Activated T-cell treated with anti-CD3 and anti-CD28 coated beads for 24 hours (primary cell): ENCODE data around the gene SLC66A2.

ENCODE experiments used
- DNase-seq: peaks from one replicate; pipeline ENCODE4 v3.0.0-alpha.2; 2020; ENCODE audit warnings: low read depth

SLC66A2 gene

DNA sequence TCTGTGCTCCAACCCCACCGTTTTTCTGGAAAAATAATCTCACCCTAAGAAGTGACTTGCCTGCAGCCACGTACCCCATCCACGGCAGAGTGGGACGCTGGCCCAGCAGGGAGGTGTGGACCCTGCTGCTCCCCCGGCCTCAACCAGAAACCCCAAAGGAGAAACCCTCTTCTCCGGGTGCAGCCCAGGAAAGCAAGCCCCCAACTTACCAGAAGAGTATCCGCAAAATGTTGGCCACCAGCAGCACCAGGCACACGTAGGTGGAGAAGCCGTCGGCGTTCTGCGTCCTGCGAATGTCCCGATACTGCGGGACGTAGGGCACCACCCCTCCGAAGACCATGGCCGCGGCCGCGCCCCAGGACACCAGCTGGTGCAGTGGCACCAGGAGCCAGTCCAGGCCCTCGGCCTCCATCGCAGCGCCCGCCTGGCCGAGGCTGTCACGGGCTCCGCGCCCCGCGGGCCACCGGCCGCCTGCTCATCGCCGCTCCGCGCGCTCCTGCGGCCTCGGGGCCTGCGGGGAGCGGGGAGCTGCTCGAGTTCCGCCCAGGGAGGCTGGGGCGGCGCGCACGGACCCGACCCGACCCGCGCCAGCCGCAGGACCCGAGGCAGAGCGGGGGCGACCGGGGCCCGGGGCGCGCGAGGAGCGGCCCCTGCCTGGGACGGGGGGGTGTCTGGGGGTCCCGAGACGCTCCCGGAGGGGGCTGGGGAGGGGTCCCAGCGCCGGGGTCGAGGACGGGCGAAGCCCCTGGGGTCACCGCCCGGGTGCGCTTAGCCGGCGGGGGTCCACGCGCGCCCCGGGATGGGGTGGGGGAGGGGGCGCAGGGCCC, 725 bp downstream of the SLC66A2 start:
- no peak for DNase-seq

DNA sequence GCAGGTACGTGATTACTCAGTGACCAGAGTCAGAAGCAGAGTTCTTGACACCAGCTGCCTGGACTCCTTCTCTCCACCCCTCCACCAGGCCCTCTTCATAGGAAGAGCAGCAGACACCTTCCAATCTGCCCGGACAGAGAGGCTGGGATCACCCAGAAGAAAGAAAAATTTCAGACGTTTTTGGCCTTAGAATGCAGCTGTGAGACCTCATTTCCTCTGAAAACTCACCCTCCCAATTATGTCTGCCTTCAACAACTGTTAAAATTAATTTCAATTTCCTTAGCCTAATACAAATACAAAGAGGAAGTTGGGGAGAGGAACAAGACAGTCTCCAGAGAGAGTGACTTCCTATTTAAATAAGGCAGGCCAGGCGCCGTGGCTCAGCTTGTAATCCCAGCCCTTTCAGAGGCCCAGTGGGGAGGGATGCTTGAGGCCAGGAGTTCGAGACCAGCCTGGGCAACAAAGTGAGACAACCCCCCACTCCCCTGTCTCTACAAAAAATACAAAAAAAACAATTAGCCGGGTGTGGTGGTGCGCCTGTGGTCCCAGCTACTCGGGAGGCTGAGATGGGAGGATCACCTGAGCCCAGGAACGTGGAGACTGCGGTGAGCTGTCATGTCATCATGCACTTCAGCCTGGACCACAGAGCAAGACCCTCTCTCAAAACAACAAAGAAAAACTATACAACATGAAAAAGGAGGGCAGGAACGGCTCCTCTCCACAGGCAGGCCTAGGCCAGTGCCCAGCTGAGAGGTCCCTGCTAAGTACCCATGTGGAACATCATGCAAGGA, 1.6 kb downstream of the SLC66A2 start:
- DNase-seq = no peak

DNA sequence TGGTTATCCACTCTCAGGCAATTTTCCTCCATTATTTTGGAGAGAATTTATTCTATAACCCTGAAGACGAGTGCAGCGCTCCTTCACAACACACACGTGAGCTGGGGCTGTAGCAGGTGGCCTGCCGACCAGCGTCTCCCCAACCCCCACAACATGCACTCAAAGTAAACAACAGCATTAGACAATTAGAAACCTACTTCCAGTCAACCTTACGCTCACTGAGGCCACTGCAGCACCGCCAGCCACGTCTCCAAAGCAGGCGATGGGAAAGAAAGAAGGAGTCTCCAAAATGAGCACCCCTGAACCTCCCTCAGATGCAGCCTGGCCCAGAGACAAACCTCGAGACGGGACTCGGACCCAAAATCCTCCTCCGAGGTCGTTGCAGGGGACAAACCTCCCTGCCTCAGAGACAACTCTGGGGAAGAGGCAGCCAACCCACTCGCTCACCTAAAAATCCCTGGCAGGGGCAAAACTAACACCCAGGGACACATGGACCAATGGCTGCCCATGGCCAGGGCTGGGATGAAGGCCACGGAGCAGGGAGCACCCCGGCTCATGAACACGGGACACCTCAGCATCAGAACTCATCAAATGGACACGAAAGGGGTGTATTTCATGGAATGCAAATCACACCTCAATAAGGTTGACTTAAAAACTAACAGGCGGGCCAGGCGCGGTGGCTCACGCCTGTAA, 2.6 kb downstream of the SLC66A2 start:
- no peak for DNase-seq

DNA sequence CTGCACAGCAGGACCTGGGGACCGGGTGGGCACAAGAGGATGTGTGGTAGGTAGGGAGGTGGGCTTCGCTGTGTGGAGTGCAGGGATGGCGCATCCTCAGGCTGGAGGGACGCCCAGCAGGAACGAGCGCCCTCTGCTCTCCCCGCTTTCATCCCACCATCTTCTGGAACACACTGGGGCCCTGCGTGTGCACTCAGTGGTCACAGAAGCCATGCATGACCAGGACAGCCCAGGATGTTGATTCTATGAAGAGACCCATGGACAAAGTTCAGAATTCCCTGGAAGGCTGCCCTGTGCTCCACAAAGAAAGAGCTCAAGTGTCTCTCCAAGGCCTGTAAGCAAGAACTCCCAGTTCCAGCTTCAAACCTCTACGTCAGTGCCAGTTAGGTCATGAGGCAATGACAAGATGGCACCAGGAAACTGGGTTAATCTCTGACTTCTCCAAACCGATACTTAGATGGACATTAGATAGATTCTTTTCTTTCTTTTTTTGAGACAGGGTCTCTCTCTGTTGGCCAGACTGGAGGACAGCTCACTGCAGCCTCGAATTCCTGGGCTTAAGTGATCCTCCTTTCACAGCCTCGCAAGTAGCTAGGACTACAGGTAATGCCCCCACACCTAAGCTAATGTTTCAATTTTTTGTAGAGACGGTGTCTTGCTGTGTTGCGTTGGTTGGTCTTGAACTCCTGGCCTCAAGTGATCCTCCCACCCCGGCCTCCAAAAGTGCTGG, 3.4 kb downstream of the SLC66A2 start:
- no peak for DNase-seq

DNA sequence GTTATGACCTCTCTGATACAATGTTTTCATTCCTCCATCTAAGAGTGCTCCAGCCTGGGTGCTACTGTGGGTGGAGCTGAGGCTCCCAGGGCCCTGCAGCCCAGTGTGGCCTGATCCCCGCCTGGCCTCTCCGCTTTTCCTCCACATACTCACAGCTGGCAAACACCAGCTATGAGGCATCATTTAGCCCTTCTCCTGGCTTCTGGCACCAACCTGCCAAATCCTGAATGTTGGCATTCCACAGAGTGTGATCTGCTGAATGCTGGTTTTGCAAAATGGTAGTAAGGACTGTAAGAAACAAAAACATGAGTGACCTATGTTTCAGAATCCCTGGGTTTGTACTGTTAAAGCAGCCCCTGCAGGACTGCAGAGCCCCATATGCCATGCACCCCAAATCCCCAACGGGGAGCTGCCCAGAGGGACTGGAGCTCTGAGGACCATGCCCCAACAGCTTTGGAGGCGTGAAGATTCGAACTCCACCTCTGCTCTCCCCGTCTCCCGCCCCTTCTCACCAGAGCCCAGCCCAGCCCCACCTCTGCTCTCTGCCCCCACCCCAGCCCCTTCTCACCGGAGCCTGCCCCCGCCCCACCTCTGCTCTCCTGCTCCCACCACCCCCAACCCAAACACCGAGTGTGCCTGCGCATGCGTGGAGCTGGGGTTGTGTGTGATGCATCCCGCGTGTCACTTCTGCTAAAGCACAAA, 4.2 kb downstream of the SLC66A2 start:
- no peak for DNase-seq

DNA sequence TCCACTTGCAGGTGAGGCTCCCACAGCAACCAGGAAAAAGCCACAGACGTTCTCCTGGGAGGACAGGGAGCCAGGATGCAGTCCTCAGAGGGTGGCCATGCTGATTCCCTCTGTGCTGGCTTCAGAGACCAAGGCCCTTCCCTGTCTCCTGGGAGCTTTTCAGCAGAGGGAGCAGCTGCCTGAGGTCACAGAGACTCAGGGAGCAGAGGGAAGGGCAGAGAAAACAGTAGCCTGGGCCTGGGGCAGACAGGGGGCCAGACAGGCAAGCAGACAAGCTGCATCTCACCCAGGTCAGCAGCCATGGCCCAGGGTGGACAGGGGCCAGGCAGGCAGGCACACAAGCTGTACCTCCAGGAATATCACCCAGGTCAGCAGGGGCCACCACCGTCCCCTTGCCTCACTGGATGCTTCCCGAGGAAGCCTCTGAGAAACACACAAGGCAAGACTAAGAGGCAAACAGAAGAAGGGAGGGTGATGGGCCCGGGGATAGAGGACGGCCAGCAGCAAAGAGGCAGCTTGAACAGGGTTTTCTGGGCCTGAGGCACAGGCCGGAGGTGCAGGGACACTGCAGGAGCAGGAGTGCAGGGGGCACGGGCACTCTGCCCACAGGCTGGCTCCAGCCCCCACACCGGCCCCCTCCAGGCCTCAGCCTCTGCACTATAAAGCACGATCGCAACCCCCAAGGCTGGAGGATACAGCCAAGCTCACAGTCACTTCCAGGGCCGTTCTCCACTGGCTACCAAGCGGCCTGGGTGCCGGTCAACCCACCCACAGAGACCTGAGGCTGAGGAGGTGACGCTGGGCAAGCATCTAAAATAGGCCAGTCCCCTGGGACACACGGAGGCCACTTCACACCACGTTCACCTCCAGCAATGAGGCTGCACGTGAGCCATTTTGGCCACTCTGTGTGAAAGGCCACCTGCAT, 6.1 kb downstream of the SLC66A2 start:
- DNase-seq = no peak

DNA sequence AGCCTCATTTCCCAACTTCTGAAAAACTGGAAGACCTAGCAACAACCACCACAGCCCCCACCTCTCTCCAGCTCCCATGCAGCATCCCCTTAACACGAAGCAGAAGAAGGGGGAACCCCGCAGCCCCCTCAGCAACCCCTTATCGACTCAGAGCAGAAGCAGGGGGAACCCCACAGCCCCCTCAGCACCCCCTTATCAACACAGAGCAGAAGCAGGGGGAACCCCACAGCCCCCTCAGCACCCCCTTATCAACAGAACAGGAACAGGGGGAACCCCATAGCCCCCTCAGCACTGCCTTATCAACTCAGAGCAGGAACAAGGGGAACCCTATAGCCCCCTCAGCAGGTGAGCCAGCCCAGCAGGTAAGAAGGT, 6.7 kb downstream of the SLC66A2 start:
- DNase-seq = no peak

DNA sequence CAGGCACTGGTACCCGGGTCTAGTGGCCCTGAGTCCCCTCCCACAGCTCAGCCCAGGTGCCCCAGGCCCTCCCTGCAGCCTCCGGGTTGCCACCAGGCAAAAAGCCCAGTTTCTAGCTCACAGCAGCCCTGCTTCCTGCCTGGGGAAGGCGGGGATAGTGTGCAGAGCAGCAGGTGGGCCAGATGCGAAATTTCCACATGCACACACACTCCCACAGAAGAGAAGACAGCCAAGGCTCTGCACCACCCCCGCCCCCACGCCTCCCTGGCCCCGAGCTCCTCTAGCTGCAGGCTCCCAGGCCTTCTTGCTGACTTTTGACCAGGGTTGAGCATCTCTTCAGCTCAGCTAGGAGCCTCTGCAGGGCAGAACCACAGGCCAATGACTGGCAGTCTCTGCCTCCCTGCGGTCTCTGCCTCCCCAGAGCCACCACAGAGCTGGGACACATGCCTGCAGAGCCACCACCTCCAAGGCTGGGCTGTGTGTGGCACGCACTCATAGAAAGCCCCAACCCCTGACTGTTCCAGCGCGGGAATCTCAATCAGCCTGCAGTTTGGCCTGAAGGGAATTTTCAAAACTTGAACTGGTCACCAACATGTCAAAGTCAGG, 7.2 kb downstream of the SLC66A2 start:
- DNase-seq = no peak

DNA sequence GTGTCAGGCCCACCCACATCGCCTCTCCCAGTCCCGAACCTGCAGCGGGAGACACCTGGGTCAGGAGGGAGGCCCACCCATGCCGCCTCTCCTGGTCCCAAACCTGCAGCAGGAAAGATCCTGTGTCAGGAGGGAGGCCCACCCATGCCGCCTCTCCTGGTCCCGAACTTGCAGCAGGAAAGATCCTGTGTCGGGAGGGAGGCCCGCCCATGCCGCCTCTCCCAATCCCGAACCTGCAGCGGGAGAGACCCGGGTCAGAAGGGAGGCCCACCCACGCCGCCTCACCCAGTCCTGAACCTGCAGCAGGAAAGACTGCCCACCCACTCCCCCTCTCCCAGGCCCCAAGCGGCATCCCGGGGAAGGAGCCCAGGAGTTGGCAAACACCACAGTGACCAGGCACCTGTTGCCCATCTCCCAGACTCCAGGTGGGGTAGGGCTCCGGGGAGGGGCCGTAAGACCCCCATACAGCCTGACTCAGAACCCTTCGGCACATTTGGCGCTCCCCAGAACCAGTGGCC, 7.8 kb downstream of the SLC66A2 start:
- DNase-seq = no peak

DNA sequence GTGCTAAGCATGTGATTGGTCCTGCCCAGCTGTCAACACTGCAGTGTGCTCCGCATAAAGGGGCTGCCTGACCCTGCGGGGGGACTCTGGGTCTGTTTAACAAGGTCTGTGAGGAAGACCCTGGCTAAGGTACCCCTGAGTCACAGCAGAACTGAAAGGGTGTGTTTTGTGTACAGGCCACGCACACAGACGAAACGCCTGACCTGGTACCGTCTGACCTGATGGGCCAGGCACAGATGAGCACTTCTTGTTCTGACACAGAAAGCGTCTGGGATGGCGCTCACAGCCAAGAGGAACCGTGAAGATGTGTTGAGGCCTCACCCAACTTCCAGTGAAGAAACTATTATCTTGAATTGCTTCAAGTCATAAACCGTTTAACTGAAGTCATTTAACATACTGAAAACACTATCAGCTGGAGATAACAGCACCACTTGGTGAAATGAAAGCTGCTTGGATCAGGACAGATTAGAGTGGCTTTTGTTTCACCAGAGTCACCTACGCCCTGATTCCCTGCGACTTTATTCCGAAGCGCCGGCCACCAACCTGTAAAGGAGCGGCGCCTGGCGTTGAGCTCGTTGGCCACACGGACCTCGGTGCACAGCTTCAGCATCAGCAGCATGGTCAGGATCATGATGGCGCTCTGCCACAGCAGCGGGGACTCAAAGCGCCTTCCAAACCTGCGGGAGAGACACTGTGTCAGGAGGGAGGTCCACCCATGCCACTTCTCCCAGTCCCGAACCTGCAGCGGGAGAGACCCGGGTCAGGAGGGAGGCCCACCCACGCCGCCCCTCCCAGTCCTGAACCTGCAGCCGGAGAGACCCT, 8.5 kb downstream of the SLC66A2 start:
- DNase-seq = no peak

DNA sequence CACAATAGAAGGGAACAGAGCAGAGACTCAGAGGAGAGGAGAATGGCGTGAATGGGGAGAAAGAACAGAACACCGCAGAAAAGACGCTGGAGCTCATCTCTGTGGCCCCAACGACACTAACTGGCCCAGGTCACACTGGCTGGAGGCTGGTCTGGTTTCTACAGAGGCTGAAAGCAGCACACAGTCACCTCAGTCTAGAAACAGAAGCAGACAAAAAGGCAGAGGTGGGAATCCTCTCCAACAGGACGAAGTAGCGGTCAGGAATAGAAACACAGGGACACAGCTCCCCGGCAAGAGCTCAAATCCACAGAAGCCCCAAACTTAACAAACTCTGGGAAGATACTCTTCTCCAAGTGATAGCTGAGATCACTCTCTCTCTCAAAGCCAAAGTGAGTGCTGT, 9.2 kb downstream of the SLC66A2 start:
- no peak for DNase-seq

DNA sequence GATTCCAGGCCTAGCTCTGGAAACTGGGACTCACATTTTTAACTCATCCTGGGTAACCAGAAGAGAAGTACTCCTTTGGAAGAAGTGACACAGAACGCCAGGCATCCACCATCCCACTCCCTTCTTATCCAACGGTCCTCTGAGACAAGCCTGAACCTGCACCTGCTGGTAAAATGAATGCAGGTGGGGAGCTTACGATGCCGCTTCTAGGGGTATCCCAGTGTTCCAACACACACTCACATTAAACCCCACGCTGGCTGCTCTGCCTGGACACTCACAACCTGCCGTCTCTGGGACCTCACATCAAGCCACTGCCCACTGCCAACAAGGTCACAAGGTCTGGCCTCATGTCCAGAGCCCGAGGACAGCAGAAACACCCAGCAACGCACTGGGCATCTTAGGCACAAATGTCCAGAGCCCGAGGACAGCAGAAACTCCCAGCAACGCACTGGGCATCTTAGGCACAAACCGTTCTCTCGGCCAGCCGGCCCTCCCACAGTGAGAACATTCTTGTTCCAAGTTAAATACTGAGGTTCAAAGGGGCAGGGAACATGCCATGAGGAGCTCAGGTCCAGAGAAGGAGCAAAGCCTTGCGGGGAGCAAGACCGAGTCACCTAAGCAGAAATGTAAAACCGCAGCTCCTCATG, 9.9 kb downstream of the SLC66A2 start:
- no peak for DNase-seq

DNA sequence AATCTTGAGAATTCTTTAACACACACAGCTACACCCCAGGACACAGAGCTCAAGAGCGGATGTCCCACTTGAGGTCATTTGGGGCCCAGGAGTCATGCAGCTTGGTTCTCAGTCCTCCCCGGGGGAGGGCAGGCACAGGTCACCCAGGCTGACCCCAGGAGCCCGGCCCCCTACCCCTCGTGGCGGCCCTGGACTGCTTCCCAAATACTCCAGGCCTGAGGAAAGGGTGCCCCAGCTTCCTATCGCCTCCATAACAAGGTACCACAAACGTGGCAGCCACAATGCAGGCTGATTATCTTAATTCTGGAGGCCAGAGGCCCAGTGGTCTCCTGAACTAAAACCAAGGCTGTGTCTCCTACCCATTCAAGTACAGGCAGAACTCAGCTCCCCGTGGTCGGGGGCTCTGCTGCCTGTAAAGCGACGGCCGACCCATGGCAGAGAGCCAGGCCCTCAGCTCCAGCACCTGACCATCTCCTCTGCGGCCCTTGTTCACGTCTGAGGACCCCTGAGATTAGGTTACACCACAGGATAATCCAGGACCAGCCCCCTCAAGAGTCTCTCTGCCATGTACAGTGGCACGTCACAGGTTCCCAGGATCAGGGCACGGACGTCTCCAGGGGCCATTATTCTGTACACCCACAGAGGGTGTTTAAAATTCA, 10.5 kb downstream of the SLC66A2 start:
- no peak for DNase-seq

DNA sequence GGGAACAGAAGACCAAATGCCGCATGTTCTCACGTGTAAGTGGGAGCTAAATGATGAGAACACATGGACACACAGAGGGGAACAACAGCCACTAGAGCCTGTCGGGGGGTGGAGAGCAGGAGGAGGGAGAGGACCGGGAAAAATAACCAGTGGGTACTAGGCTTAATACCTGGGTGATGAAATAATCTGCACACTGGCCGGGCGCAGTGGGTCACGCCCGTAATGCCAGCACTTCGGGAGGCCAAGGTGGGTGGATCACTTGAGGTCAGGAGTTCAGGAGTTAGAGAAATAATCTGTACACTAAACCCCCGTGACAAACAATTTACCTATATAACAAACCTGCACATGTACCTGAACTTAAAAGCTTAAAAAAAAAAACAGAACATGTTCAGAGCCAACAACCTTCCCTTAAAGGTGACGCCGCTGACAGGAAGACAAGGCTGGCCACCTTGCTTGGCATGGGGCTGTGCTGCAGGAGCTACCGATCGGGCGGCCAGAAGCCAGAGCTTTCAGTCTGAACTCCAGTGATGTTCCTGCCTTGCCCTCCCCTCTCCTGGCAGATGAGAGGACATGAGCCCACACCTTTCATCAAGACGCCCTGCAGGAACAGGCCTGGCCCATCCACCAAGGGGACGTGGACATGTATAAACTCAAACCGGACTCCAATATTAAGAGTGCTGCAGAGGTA, 11.2 kb downstream of the SLC66A2 start:
- no peak for DNase-seq

DNA sequence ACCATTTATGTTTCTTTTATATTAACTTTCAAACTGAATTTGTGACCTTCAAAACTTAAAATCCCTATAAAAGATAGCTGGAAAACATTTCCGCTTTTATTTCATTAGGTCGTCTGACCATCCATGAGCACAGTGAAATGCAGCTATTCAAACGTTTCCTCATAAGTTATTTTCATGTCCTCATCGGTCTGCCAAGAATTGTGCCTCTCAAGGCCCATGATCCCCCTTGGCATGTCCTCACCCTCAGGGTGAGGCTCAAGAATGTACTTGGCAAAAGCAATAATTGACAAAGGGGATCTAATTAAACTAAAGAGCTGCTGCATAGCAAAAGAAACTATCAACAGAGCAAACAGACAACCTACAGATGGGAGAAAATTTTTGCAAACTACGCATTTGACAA, 12.4 kb downstream of the SLC66A2 start:
- DNase-seq = no peak

DNA sequence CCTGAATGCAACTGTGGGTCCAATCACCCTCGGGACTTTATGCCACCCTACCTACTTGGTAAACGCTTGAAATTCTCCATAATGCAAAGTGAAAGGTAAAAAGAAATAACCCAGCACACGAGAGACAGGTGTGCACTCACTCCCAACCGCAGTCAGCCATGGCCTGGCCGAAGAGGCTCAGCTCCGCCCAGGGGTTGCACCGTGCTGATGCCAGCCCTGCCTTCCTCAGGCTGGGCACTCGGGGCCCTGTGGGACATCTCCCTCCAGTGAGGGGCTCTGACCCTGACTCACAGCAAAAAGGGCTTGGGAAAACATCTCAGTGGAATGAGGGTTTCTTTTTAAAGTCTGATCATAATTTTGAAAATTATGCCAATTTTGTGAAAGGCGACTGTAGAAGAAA, 13.3 kb downstream of the SLC66A2 start:
- DNase-seq = no peak
